ENCODE measurements around the gene TOLLIP.

- no peak for TF ChIP-seq POLR2A (IDR thresholded peaks at IDR 0.05; ENCODE audit: low read depth, low read length)
- TF ChIP-seq POLR2AphosphoS5 (IDR thresholded peaks at IDR 0.05; ENCODE audit: low read depth, low read length): no peak
Observed at GRCh38 chr11:1272531-1272930, 36.9 kb downstream of the TOLLIP start.
